ENCODE results near the gene PPP1R12C.
"Not testable (repeated sequence)": the region's sequence is repeated elsewhere in the genome, so short reads cannot be mapped to it uniquely, and the experiment has no call there.

The PPP1R12C gene

GRCh38 chr19:55070466-55071128, 46.8 kb downstream of the PPP1R12C start:
- no peak for DNase-seq

- DNase-seq: no peak
Measured at GRCh38 chr19:55069865-55070197, 47.6 kb downstream of the PPP1R12C start.

GRCh38 chr19:55068950-55069864, 48.2 kb downstream of the PPP1R12C start:
- no peak for DNase-seq

GRCh38 chr19:55067869-55068268, 49.6 kb downstream of the PPP1R12C start:
- no peak for DNase-seq

GRCh38 chr19:55066107-55066709, 51.2 kb downstream of the PPP1R12C start:
- DNase-seq: no peak

- DNase-seq: not testable (repeated sequence)
Measured at GRCh38 chr19:55065516-55065915, 51.9 kb downstream of the PPP1R12C start.

GRCh38 chr19:55063492-55063843, 54.0 kb downstream of the PPP1R12C start:
- no peak for DNase-seq

GRCh38 chr19:55062735-55063491, 54.5 kb downstream of the PPP1R12C start, which contains the start of gene RDH13:
TSS of gene RDH13 (minus strand) at chr19:55063148. CDS start at chr19:55063032, 116 bp downstream.
- peak; percentile 74 for DNase-seq

GRCh38 chr19:55060287-55060686, 57.1 kb downstream of the PPP1R12C start:
- not testable (repeated sequence) for DNase-seq

- no peak for DNase-seq
Measured at GRCh38 chr19:55058781-55059610, 58.4 kb downstream of the PPP1R12C start.

- no peak for DNase-seq
Measured at GRCh38 chr19:55056827-55057226, 60.6 kb downstream of the PPP1R12C start.

- no peak for DNase-seq
Measured at GRCh38 chr19:55053735-55054134, 63.7 kb downstream of the PPP1R12C start.

GRCh38 chr19:55050749-55051532, 66.5 kb downstream of the PPP1R12C start:
- no peak for DNase-seq

- no peak for DNase-seq
Measured at GRCh38 chr19:55048446-55048845, 69.0 kb downstream of the PPP1R12C start.

- DNase-seq: no peak
Measured at GRCh38 chr19:55047951-55048350, 69.5 kb downstream of the PPP1R12C start.

GRCh38 chr19:55046975-55047622, 70.3 kb downstream of the PPP1R12C start:
- no peak for DNase-seq

- DNase-seq: no peak
Measured at GRCh38 chr19:55044771-55045716, 72.4 kb downstream of the PPP1R12C start.

GRCh38 chr19:55044286-55044685, 73.2 kb downstream of the PPP1R12C start:
- DNase-seq: no peak

GRCh38 chr19:55042688-55043087, 74.7 kb downstream of the PPP1R12C start:
- DNase-seq: no peak

GRCh38 chr19:55042344-55042678, 75.1 kb downstream of the PPP1R12C start:
- no peak for DNase-seq
